ENCODE data around the gene ZHX3. TPM values are rescaled to one million over a fixed set of nuclear protein-coding genes. Genes with fewer than 3 reads are reported as not detected.

Gene ZHX3
- polyA plus RNA-seq, 6 donors from 2014 or later: 3.8 to 27.8 (median 11.9) TPM

DNA sequence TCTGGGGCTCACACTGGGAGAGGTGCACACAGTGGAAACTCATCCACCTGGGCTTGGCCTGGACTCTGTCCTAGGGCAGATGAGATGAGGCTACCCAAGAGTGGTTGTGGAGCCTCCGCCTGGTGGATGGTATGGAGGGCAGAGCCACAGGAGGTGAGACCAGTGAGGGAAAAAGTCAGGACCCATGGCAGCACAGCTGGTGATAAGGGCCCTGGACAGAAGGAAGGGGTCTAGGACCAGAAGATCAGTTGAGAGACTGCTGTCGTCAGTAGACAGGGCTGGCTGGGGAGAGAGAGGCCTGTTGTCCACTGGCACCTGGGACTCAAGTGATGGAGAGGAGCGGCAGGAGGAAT is 150.4 kb downstream of the ZHX3 start:
- Mint-ChIP-seq H3K27ac (peak overlapping the region in 3 of 6 donors; percentile 39 to 89 (median 74)), H3K9me3 (no peaks in the 10 kb centered on the region), H3K4me1 (peaks cover 15 to 21% (median 19%) of the 10 kb centered on the region in 3 donors), H3K4me3 (peak overlapping the region in 1 of 8 donors; percentile 29), H3K27me3 (peaks cover 0 to 33% (median 4%) of the 10 kb centered on the region in 3 donors), H3K36me3 (peaks cover 32 to 57% of the 10 kb centered on the region in 2 donors)
- ATAC-seq (ENCODE audit: low read depth in 2 of 2): no peak
- no peak for DNase-seq

DNA sequence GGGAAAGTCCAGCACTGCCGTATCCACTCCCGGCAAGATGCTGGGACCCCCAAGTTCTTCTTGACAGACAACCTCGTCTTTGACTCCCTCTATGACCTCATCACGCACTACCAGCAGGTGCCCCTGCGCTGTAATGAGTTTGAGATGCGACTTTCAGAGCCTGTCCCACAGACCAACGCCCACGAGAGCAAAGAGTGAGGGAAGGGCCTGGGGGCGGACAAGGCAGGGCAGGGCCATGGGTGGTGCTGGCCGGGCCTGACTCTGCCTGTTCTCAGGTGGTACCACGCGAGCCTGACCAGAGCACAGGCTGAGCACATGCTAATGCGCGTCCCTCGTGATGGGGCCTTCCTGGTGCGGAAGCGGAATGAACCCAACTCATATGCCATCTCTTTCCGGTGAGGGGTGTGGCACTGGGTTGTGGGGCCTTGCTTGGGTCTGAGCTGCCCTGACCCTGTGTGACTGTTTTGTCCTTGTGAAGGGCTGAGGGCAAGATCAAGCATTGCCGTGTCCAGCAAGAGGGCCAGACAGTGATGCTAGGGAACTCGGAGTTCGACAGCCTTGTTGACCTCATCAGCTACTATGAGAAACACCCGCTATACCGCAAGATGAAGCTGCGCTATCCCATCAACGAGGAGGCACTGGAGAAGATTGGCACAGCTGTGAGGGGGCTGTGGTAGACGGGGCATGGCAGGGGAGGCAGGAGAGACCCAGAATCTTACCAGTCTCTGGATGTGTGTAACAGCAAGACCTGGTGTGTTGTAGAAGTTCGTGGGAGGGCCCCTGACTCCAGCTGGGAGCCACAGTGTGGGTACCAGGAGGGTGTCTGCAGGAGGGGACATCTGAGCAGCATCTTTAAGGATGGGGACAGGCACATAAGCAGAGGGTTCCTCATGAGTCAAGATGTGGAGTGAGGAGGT is 151.1 kb downstream of the ZHX3 start:
- Mint-ChIP-seq H3K9me3 (no peaks in the 10 kb centered on the region), H3K27me3 (peaks cover 0 to 27% (median 4%) of the 10 kb centered on the region in 3 donors), H3K4me3 (peak overlapping the region in 1 of 8 donors; percentile 29), H3K27ac (peak overlapping the region in 2 of 6 donors; percentile 39 to 89), H3K36me3 (peaks cover 32 to 57% of the 10 kb centered on the region in 2 donors), H3K4me1 (peaks cover 15 to 22% (median 21%) of the 10 kb centered on the region in 3 donors)
- DNase-seq (no peak), ATAC-seq (ENCODE audit: low read depth in 2 of 2) (no peak)

DNA sequence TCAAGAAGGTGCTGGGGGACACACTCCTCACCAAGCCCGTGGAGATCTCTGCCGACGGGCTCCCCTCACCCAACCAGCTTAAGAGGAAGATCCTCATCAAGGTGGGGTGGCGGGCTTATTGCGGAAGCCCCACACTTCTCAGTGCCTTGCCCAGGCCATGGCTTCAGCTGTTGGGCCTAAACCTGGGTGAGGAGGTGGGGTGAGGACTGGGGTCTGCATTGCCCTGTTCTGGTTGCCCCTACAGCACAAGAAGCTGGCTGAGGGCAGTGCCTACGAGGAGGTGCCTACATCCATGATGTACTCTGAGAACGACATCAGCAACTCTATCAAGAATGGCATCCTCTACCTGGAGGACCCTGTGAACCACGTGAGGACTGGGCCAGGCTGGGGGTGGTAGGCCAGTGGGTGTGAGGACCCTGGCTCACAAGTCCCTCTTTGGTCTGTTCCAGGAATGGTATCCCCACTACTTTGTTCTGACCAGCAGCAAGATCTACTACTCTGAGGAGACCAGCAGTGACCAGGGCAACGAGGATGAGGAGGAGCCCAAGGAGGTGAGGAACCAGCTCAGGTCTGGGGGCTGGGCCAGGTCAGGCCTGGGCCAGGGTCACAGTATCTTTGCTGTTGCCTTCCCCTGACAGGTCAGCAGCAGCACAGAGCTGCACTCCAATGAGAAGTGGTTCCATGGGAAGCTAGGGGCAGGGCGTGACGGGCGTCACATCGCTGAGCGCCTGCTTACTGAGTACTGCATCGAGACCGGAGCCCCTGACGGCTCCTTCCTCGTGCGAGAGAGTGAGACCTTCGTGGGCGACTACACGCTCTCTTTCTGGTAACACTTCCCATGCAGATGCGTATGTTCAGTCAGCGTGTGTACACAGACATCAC is 152.3 kb downstream of the ZHX3 start:
- Mint-ChIP-seq H3K9me3 (no peaks in the 10 kb centered on the region), H3K27me3 (peaks cover 6 to 29% (median 14%) of the 10 kb centered on the region in 3 donors), H3K4me1 (peaks cover 15 to 31% (median 22%) of the 10 kb centered on the region in 3 donors), H3K36me3 (peaks cover 38 to 63% of the 10 kb centered on the region in 2 donors), H3K4me3 (no peak overlapping the region), H3K27ac (no peak overlapping the region)
- ATAC-seq (ENCODE audit: low read depth in 2 of 2) (no peak), DNase-seq (no peak)

DNA sequence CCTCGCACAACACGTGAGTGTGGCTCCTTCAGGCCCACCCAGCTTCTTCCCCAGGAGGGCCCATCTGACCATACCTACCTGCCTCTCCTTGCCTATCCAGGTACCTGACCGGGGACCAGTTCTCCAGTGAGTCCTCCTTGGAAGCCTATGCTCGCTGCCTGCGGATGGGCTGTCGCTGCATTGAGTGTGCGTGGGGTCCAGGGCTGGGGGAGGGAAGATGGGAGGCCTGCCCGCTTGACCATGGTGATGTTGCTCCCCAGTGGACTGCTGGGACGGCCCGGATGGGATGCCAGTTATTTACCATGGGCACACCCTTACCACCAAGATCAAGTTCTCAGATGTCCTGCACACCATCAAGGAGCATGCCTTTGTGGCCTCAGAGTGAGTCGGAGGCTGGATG is 153.7 kb downstream of the ZHX3 start:
- H3K27ac Mint-ChIP-seq: no peak overlapping the region
- no peak overlapping the region for H3K4me3 Mint-ChIP-seq
- H3K4me1 Mint-ChIP-seq: peaks cover 24 to 44% (median 34%) of the 10 kb centered on the region in 3 donors
- DNase-seq (no peak), ATAC-seq (ENCODE audit: low read depth in 2 of 2) (no peak)
- H3K27me3 Mint-ChIP-seq: peaks cover 8 to 36% (median 14%) of the 10 kb centered on the region in 3 donors
- H3K9me3 Mint-ChIP-seq: no peaks in the 10 kb centered on the region
- peaks cover 37 to 65% of the 10 kb centered on the region in 2 donors for H3K36me3 Mint-ChIP-seq

DNA sequence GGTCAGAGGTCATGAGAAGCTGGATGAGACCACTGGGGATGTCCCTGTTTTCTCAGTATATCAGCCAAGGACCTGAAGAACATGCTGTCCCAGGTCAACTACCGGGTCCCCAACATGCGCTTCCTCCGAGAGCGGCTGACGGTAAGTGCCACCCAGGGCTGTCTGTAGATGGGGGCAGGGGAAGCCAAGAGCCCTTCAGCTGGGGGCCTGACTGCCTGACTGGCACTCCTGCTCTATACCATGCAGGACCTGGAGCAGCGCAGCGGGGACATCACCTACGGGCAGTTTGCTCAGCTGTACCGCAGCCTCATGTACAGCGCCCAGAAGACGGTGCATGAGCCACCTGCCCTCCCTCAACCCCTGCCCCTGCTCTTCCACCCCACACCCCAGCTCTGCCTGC is 155.1 kb downstream of the ZHX3 start:
- Mint-ChIP-seq H3K36me3 (peaks cover 37 to 63% of the 10 kb centered on the region in 2 donors), H3K9me3 (no peaks in the 10 kb centered on the region), H3K4me1 (peaks cover 28 to 55% (median 40%) of the 10 kb centered on the region in 3 donors), H3K27ac (peak overlapping the region in 1 of 6 donors; percentile 62), H3K27me3 (peaks cover 8 to 36% (median 14%) of the 10 kb centered on the region in 3 donors), H3K4me3 (no peak overlapping the region)
- ATAC-seq (ENCODE audit: low read depth in 2 of 2) (no peak), DNase-seq (no peak)

DNA sequence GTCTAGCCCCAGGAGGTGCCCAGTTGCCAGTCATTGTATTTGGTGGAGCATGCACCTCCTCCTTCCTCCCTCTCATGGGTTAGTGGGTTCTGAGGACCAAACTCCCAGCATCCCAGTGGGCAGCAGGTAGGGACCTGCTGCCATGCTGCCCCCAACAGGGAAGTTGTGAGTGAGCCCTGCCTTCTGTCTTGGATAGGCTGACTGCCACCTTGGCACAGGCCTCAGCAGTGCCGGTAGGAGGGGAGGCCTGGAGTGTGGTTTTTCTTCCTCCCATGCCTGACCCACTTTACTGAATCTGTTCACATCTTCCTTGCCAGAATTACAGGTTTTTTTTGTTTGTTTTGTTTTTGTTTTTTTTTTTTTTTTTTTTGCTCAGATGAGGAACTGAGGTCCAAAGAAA is 155.6 kb downstream of the ZHX3 start:
- ATAC-seq (ENCODE audit: low read depth in 2 of 2): no peak
- H3K36me3 Mint-ChIP-seq: peaks cover 33 to 58% of the 10 kb centered on the region in 2 donors
- H3K4me1 Mint-ChIP-seq: peaks cover 28 to 55% (median 40%) of the 10 kb centered on the region in 3 donors
- H3K27ac Mint-ChIP-seq: peak overlapping the region in 1 of 6 donors; percentile 62
- H3K4me3 Mint-ChIP-seq: peak overlapping the region in 2 of 8 donors; percentile 22 to 37
- no peaks in the 10 kb centered on the region for H3K9me3 Mint-ChIP-seq
- no peak for DNase-seq
- peaks cover 8 to 36% (median 14%) of the 10 kb centered on the region in 3 donors for H3K27me3 Mint-ChIP-seq

DNA sequence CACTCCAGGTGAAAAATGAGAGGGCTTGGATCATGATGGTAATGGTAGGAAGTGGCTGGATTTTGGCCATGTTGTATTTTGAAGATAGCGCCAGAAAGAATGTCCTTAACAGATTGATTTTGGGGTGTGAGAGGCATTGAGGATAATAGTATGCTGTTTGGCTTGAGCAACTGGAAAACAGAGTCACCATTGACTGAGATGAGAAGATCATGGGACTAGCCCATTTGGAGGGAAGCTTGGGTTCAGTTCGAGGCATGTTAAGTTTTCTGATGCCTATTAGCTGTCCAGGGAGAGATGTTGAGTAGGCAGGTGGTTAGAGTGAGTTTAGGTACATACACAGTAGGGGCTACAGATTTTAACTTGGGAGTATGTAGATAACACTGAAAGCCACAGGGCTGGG is 156.8 kb downstream of the ZHX3 start:
- Mint-ChIP-seq H3K36me3 (peaks cover 28 to 47% of the 10 kb centered on the region in 2 donors), H3K27me3 (peaks cover 8 to 36% (median 14%) of the 10 kb centered on the region in 3 donors), H3K9me3 (no peaks in the 10 kb centered on the region), H3K27ac (peak overlapping the region in 1 of 6 donors; percentile 95), H3K4me1 (peaks cover 38 to 58% (median 47%) of the 10 kb centered on the region in 3 donors), H3K4me3 (peak overlapping the region in 1 of 8 donors; percentile 26)
- no peak for ATAC-seq (ENCODE audit: low read depth in 2 of 2)
- no peak for DNase-seq

DNA sequence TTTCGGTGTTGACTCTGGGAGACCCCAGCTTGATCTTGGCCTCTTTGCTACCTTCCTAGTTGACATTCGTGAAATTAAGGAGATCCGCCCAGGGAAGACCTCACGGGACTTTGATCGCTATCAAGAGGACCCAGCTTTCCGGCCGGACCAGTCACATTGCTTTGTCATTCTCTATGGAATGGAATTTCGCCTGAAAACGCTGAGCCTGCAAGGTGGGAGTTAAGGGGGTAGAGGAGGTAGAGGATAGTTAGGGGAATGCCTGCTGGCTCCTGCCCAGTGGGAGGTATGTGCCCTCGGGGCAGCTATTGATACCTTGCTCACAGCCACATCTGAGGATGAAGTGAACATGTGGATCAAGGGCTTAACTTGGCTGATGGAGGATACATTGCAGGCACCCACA is 158.0 kb downstream of the ZHX3 start:
- H3K27ac Mint-ChIP-seq: peak overlapping the region in 5 of 6 donors; percentile 75 to 95 (median 83)
- ATAC-seq (ENCODE audit: low read depth in 2 of 2) (no peak), DNase-seq (no peak)
- peaks cover 8 to 34% (median 14%) of the 10 kb centered on the region in 3 donors for H3K27me3 Mint-ChIP-seq
- no peaks in the 10 kb centered on the region for H3K9me3 Mint-ChIP-seq
- no peak overlapping the region for H3K4me3 Mint-ChIP-seq
- H3K4me1 Mint-ChIP-seq: peaks cover 48 to 63% (median 58%) of the 10 kb centered on the region in 3 donors
- peaks cover 19 to 37% of the 10 kb centered on the region in 2 donors for H3K36me3 Mint-ChIP-seq

DNA sequence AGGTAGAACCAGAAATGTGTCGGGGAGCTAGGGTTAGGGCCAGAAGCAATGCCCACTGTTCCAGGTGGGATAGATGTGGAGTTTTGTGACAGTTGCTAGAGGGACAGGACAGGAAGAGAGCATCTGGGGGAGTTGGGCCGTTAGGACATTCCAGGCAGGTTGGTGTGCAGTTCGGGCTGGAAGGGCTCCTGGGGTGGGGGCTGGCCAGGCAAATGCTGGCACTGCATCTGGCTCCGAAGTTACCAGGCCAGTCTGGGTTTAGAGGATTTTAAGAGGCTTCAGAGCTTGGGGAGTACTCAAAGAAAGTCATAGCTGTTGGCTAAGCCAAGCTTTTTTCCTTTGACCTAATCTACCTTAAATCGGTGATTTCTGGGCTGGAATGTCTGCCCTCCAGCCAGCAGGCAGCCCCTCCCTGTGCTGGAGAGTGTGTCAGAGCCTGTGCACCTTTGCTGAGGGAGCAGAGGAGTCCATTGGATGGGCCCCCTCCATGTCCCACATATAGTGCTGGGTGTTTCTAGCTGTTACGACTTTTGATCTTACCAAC is 159.4 kb downstream of the ZHX3 start:
- Mint-ChIP-seq H3K36me3 (peaks cover 10 to 23% of the 10 kb centered on the region in 2 donors), H3K4me1 (peaks cover 57 to 64% (median 63%) of the 10 kb centered on the region in 3 donors), H3K27me3 (peaks cover 8 to 22% (median 9%) of the 10 kb centered on the region in 3 donors), H3K27ac (peak overlapping the region; percentile 90 to 98 (median 96)), H3K9me3 (no peaks in the 10 kb centered on the region), H3K4me3 (peak overlapping the region in 4 of 8 donors; percentile 66 to 83 (median 69))
- no peak for DNase-seq
- no peak for ATAC-seq (ENCODE audit: low read depth in 2 of 2)

DNA sequence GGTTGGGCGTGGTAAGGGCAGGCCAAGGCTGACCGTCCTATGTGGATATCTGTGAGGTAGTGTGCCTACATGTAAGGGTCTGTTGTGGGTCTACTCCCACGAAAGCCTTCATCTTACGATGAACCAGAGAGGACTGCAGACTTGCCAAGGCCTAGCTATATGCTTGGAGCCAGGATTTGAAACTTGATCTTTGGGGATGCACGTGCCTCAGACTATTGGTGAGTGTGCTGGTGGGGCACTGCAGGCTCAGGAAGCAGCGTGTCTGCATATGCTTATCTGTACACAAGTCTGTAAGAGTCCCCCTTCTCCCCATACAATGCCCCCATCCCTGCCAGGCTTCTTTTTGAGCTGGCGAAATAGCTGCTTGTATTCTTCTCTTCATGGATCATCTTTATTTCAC is 162.3 kb downstream of the ZHX3 start:
- peaks cover 0 to 10% (median 2%) of the 10 kb centered on the region in 3 donors for H3K27me3 Mint-ChIP-seq
- H3K9me3 Mint-ChIP-seq: no peaks in the 10 kb centered on the region
- DNase-seq: no peak
- peak overlapping the region in 5 of 6 donors; percentile 42 to 98 (median 85) for H3K27ac Mint-ChIP-seq
- no peak overlapping the region for H3K4me3 Mint-ChIP-seq
- ATAC-seq (ENCODE audit: low read depth in 2 of 2): no peak
- H3K4me1 Mint-ChIP-seq: peaks cover 66 to 86% (median 82%) of the 10 kb centered on the region in 3 donors
- peaks cover under 1 to 11% of the 10 kb centered on the region in 2 donors for H3K36me3 Mint-ChIP-seq

DNA sequence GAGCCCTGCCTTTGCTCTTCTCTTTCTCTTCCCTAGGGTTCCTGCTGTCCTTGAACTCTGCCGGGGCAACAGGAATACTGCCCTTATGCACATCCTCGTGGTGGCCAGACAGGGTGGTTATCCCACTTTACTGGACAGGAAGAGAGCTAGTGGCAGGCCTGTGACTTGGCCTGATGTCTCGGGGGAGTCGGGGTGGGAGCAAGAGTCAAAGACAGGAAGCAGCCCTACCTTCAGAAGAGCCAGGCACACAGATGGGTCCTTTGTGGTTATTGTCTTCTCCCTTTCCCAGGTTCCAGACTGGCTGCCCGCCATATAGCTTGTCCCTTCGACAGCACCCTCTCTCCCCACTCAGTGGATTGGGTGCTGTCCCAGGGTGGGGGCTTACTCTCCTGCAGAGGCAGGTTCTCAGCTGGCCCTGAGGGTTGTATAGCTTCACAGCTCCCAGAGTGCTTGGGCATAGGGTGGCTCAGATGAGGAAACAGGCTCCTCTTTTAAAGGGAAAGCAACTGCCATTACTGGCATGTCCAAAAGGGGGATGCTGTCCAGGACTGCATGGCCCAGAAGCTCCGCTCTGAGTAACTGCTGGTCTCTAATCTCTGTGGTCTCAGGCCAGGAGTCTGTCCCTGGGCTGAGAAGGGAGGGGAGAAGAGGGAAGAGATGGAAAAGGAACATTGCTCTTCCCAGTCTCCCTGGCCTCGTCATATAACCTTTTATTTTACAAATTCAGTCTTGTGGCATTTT is 162.9 kb downstream of the ZHX3 start:
- peaks cover 0 to 4% (median 0%) of the 10 kb centered on the region in 3 donors for H3K27me3 Mint-ChIP-seq
- peaks cover 0 to 5% of the 10 kb centered on the region in 2 donors for H3K36me3 Mint-ChIP-seq
- H3K4me3 Mint-ChIP-seq: peak overlapping the region in 4 of 8 donors; percentile 20 to 67 (median 46)
- ATAC-seq (ENCODE audit: low read depth in 2 of 2): no peak
- no peak for DNase-seq
- H3K27ac Mint-ChIP-seq: peak overlapping the region; percentile 17 to 95 (median 46)
- H3K9me3 Mint-ChIP-seq: no peaks in the 10 kb centered on the region
- peaks cover 61 to 87% (median 77%) of the 10 kb centered on the region in 3 donors for H3K4me1 Mint-ChIP-seq

DNA sequence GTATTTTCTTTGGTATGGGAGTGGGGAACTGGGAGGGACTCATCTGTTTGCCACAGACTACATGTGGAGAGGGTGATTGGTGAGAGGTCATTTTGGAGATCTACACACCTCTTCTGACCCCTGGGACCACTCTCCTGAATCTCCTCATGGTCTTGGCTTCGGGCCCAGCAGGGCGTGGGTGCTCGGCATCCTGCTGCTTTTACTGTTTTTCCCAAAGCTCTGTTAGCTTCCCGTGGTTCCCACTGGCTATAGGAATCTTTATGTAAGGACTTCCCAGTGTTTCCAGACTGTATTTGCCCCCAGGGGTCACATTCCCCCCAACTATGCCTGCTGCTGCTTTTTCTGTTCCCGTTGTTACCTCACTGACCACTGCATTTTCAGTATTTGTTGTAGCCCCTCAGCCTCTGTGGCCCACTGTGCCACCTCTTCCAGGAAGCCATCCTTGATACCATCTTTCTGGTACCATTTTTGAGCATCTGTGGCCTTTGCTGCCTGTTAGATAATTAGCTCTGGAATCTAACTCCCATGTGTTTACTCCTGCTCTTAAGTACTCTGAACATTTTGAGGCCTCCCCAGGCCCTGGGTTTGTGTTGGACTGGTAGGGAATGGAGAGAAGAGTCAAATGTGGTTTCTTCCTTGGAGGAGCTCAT is 165.3 kb downstream of the ZHX3 start:
- Mint-ChIP-seq H3K4me3 (peak overlapping the region in 1 of 8 donors; percentile 26), H3K27ac (peak overlapping the region; percentile 46 to 95 (median 84)), H3K4me1 (peaks cover 52 to 84% (median 66%) of the 10 kb centered on the region in 3 donors), H3K27me3 (peaks cover 0 to 6% (median 0%) of the 10 kb centered on the region in 3 donors), H3K36me3 (peaks cover 0 to 7% of the 10 kb centered on the region in 2 donors), H3K9me3 (no peaks in the 10 kb centered on the region)
- no peak for DNase-seq
- ATAC-seq (ENCODE audit: low read depth in 2 of 2): no peak

All from naive B cell (primary cell).